Activated CD4-positive, alpha-beta T cell treated with anti-CD3 and anti-CD28 coated beads, Interleukin-2, amount 50 U/mL, for 4 hours (primary cell): ENCODE measurements around the gene MOCS1.

Experiments used
- DNase-seq, 2 experiments: peaks; one replicate each; pipeline ENCODE4 v3.0.0-alpha.2; 2020

MOCS1 gene

DNA sequence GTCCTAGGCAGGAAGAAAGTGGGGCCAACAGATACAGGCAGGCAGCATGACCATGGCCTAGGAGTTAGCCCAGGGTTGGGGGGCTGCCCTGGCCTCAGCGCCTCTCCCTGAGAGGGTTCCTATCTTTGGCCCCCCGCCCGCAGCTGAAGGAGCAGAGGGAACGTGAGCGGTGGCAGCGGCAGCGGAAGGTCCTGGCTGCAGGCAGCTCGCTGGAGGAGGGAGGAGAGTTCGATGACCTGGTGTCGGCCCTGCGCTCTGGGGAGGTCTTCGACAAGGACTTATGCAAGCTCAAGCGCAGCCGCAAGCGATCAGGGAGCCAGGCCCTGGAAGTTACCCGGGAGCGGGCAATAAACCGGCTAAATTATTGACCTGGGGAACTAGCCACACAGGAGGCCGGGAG lies 32.6 kb downstream of the MOCS1 start:
- no peak for DNase-seq

DNA sequence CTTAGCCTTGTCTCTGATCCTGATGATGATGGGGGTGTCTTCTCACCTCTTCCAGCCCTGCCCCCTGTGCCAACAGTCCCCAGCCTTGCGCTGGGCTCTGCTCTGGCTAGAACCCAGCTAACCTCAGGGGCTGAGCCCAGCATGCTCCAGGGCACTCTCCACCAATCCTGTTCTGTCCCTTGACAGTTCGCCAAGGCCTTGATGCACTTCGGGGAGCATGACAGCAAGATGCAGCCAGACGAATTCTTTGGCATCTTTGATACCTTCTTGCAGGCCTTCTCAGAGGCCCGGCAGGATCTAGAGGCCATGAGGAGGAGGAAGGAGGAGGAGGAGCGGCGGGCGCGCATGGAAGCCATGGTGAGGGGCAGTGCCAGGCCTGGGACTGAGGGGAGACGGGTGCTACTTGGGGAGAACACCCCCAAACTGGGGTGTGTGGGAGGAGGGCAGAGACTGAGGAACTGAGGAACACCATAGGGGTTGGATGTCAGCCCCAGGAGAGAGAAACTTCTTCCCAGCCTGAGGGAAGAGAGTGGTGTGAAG lies 33.1 kb downstream of the MOCS1 start:
- no peak for DNase-seq

DNA sequence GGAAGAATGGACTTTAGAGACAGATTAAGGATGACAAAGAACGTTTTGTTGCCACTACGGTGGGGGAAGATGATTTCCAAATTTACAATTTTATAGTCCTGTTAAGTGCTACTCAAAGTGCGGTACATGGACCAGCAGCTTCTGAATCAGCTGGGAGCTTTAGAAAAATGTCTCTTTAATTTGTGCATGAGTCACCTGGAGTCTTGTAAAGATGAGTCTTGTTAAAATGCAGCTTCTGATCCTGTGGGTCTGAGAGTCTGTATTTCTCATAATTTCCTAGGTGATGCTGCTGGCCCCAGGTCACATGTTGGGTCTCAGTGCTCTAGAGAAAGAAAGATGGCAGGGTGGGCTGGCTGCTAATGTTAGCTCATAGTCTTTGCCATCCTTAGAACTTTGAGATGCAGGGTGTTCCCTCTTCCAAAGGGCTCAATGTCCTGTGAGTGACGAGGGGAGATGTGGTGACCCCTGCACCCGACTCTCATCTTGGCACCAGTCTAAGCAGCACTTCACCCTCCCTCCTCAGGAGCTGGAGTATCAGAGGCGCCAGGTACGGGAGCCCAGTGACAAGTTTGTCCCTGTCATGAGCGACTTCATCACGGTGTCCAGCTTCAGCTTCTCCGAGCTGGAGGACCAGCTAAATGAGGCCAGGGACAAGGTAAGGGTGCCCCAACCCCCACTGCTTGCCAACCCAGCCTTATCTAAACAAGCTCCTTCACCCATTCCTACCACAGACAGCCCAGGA lies 34.5 kb downstream of the MOCS1 start:
- DNase-seq = no peak

DNA sequence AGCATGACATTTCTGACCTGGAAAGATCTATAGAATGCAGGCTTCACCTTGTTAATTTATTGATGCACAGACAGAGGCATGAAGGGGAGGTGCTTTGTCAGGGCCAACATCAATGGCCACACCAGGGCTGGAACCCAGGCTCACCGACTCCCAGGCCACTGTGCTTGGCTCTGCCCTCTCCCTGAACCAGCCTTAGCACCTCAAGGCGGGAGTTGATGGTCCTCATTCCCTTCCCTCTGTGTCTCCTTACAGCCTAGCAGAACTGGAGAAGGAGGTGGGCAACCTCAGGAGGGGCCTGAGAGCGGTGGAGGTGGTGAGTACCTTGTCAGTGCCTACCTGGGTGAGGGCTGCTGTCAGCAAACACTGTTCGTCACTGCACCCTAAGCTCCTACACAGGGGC lies 35.6 kb downstream of the MOCS1 start:
- DNase-seq = no peak

DNA sequence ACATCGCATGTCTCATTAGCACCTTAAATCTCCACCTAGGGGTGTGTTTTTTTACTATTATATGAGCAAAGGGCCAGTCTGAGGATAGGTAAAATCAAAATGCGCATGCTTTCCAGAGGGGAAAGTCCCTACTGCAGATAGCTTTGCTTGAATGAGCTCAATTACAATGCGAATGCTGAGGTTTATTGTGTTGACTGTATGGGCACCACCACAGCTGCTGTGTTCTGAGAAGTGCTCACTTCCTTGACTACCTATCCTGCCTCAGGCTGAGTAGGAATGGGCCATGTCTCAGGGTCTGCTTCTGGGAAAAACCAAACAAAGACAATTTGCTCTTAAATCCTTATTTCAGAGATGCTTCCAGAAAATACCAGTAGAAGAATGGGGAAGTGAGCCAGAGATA lies 36.6 kb downstream of the MOCS1 start:
- DNase-seq = no peak

DNA sequence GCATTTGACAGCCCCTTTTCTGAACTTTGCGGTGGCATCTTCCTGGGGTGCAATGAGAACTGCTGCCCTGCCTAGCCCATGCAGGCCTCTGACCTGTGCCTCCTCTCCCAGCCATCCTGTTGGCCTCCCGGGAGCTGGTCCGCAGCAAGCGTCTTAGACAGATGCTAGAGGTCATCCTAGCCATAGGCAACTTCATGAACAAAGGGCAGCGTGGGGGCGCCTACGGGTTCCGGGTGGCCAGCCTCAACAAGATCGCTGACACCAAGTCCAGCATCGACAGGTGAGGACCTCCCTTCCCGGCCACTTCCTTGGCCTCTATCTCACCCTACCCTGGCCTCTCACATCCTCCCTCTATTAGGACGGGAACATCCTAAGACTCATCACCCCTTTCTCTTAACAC lies 37.6 kb downstream of the MOCS1 start:
- DNase-seq = no peak

DNA sequence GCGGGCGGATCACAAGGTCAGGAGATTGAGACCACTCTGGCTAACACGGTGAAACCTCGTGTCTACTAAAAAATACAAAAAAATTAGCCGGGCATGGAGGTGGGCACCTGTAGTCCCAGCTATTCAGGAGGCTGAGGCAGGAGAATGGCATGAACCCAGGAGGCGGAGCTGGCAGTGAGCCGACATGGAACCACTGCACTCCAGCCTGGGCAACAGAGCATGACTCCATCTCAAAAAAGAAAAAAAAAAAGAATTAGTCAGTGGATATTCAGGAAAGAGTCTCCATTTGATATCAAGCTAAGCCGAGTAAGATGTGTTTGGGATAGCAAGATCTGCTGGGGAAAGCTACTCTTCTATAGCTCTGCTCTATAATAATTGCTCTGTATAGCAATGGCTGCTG lies 41.0 kb downstream of the MOCS1 start:
- no peak for DNase-seq

DNA sequence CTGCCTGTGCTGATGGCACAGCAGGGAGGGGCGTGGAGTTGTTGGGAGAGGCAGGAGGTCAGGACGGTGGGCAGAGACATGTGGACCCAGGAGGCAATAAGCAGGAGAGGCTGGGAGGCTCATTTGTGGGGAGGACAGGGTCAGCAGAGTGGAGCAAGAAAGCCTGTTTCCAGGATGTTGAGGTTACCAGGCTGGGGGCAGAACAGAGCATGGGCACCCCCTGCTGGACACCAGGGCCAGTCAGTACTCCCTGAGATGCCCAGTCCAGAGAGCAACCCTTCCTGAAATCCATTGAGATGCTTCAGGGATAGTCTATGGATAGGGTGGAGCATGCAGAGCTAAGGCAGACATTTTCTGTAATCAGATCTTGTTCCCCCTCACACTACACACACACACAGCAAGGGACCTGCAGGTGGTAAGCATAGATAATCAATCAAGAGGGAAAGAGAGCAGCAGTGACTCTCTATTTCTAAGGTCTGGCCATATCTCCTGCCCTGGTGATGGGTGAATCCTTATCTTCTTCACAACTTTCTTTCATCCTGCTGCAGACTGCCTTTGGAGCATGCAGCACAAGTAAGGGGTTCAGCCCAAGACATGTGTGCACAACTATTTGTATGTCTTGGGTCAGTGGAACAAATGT lies 41.7 kb downstream of the MOCS1 start:
- DNase-seq = no peak

DNA sequence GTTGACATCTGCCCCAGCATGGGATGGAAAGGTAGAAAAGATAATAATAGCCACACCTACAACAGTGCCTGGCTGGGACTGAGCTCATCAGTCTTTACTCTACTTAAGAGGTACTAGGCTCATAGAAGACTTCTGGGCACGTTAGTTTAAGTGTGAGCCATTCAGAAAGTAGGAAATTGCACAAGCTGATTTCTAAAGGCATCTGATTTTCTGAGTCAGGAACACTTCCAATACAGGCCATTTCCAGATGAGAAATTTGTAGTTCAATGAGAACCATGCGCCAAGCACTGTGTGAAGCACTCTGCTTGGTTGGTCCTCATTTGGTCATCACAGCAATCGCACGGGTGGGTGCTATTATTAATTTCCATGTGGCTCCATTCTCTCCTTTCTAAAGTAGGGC lies 42.3 kb downstream of the MOCS1 start:
- no peak for DNase-seq

DNA sequence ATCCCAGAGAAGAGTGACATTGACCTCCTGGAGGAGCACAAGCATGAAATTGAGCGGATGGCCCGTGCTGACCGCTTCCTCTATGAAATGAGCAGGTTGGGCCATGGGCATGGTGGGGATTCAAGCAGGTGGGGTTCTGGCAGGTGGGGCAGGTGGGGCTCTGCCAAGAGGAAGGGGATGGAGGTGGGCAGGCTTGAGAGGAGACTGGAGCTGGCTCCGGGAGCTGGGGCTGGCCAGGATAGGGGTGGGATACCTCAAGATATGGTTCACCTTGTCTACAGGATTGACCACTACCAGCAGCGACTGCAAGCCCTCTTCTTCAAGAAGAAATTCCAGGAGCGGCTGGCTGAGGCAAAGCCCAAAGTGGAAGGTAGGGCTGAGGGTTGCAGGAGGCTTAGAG lies 42.9 kb downstream of the MOCS1 start:
- no peak for DNase-seq

DNA sequence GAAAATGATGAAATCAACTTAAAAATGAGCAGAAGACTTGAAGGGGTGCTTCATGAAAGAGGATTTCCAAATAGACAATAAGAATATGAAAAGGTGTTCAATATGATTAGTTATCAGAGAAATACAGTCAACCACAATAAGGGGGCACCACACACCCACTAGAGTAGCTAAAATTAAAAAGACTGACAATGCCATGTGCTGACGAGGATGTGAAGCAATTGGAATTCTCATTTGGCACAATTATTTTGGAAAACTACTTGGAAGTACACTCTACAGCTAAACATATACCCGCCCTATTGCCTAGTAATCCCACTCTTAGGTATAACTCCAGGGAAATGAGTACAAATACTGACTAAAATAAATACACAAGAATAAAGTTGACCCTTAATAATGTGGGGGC lies 45.0 kb downstream of the MOCS1 start:
- DNase-seq = no peak

DNA sequence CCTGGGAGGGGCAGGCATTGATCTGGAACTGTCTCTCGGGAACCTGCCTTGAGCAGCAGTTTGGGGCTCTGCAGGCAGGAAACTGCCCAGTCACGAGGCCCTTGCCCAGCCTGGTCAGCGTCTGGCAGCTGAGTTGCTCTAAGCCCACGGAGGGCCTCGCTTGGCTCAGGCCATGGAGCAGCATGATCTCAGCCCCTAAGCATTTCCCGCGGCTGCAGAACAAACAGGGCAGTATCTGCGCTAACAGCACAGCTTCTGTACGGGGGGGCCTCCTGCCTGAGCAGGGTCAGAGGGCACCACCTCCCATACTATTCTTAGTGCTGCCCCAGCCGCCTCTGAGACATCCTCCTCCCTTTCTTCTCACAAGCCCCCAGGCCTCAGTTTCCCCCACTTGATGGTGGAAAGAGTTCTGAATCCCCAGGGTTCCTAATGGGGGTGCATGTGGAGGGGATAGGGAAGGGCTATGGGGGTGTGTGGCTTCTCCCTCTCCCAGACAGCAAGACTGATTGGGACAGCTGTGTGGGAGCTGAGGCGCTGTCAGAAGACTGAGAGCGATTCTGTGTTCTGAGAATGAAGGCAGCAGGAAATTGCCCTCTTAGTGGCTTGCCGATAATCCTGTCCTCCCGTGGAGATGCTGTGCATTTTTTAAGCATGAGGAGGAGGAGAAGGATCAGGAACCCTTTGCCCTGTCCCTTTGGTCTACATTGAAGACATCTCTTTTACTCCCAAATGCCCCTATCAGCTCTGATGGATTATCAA lies 46.4 kb downstream of the MOCS1 start:
- no peak for DNase-seq

DNA sequence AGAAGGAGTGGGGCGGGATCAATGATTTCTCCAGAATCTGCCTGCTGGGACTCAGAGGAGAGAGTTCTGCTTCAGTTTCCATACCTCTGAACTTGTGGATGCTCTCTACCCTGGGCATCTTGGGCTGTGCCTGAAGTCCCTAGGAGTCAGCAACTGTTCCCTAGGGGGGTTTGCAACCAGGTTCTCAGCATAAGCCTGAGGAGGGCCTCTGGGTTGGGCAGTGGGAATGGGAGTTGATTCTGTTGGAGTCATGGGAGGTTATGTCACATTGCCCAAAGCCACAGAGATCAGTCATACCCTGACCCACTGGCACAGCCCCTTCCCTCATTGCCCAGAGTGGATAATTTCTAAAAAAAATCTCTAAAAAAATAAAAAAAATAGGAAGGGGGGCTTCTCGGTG lies 47.4 kb downstream of the MOCS1 start:
- DNase-seq = no peak

DNA sequence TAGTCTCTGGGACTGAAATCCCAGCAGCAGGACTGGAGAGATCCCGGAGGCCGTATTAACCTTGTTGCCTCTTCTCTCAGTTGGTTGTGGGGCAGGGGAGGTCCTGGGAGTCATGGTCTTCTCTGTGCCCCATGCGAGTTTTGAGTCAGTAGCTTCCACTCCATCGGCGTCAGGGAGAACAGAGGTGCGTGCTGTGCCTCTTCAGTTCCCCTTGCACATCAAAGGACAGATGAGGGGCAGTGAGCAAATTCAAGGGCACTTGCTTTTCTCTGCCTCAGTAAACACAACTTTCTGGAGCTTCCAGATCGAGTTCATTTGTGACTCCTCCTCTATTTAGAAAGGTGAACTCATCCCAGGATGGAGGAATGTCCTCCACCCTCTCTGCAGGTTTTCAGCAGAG lies 48.6 kb downstream of the MOCS1 start:
- no peak for DNase-seq

DNA sequence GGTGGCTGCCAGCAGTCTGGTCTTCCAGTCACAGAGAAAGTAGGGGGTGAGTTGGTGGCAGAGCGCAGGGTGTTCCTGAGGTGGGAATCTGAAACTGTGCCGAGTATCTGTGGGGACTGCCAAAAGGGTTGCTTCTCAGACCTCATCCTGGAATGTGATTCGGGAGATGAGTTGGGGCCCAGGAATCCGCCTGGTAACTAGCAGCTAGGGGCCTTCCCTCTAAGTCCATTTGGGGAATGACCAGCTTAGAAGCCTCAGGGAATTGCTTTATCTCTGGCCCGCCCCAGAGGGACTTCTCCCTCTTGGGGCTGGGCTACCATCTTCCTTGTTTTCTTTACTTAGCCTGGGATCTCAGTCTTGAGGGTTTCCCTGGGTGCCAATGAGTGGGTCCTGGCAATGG lies 49.6 kb downstream of the MOCS1 start:
- DNase-seq = no peak

DNA sequence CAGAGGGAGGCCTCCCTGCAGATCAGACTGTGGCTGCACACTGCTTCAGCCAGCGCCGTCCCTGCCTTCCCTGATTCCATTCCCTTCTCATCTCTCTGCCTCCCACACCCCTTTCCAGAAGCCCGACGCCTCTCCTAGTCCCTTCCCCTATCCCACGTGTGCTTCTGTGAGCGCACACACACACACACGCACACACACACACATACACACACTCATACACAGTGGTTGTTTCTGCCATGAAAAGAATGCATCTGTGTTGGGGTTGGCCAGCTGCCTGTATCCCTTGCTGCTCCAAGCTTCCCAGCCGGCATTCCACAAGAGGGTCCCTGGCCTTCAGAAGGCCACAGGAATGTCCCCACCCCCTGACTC lies 51.7 kb downstream of the MOCS1 start:
- no peak for DNase-seq

DNA sequence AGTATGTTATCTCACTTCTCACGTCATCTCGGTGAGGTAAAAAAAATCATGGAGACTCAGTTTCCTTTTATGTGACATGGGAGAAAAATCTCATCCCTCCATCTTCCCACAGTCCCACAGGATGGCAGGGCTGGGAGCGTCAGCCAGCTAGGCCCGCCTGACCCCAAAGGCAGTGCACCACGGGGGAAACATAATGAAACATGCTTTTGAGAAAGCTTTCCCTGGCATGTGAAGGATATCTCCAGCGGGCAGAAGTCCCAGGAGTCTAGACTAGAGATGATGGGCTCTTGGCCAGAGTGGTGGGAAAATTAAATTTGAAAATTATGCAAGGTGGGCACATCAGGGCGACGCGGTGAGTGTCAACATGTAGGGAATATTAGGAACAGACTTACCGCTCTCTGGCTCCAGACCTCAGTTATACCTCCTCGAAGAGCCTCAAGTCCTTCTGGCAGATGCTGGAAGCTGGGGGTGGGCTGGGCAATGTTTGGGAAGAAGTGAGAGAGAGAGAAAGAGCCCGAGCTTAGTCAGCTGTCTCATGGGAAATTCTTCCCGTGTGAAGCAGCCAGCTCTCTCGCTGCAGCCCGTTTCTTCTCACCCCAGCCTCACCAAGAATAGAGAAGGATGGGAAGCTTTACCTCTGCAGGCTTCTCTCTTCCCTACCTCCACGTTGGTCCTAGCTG lies 52.3 kb downstream of the MOCS1 start:
- DNase-seq = no peak

DNA sequence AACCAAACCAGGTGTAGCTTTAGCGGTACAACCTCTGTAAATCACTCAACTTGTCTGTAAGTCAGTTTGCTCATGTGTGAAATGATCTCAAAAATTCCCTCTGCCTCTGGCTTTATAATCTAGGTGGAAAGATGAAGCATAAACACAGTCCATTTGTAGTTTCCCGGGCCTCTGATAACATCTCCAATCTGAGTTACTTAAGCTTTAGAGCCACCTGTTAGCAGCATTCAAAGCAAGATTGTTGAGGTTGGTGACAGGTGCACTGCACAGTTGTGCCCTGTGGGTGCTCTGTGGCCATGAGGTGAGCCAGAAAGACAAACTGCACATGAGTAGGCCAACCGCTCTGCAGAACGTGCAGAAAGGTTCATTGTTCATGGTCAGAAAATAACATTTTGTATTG lies 53.7 kb downstream of the MOCS1 start:
- no peak for DNase-seq

DNA sequence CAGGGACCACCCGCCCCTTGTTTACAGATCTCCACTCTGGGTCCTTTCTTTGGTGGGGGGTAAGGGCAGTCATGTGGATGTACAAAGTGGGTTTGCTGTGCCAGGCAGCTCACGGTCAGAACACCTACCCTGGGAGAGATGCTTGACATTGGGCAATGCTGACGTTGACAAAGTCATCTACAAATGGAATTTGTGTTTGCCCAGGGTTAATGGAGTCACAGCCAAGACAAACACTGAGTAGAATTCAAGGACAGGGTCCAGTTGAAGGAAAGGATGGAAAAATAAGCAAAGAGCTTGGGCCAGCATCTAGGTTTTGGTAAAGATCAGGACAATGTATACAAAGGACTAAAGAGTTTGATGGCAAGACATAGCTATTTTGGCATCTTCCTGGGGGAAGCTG lies 54.7 kb downstream of the MOCS1 start:
- no peak for DNase-seq

DNA sequence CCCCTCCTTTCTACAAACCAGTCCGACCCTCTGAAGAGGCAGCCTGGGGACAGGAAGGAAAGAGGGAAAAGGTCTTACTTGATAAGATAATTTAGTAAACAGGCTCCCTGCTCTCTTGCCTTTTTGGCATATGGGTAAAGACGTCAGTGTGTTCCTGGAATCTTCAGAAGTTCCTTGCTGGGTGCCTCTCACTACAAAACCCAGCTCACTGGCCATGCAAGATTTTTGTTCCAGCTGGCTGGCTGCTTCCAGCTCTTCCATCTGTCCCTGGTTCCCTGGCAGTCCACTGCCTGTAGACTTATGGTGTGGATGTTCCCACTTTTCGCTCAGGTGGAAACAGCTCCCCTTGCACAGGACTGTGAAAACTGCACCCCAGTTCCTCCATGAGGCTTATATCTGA lies 57.4 kb downstream of the MOCS1 start:
- DNase-seq = no peak

DNA sequence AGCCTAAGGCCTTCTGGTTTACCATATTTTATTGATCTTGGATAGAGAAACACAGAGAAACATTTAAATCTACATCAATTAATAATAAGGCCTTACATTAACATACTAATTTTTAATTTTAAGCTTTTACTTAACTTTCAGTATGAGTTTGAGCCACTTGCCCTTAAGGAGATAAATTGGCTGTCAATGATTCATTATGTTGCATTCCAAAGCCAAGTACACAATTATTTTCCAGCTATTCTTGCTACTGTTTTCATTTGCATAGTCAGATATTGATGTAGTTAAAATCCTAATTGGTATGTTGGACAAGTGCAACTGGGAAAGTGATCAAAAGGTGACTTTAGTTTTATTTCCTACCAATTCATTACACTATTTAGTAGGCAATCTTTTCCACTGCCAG lies 58.2 kb downstream of the MOCS1 start:
- DNase-seq = no peak

DNA sequence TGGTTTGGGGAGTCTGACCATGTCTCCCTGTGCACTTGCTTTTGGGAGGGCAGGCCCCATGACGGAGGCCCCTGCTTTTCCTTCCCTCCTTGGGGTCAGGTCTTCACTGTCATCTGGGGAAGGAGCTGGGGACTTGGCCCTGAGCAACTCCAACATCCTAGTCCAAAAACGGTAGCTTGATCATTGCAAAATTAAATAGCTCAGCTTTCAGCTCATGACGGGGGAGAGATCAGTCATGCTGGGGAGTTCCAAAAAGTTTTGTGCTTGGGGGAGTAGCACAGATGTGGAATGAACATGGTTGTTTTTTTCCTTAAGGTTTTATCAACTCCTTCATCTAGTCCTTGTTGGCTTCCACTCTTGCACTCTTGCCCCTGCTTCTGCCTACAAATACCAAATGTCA lies 60.8 kb downstream of the MOCS1 start:
- no peak for DNase-seq

DNA sequence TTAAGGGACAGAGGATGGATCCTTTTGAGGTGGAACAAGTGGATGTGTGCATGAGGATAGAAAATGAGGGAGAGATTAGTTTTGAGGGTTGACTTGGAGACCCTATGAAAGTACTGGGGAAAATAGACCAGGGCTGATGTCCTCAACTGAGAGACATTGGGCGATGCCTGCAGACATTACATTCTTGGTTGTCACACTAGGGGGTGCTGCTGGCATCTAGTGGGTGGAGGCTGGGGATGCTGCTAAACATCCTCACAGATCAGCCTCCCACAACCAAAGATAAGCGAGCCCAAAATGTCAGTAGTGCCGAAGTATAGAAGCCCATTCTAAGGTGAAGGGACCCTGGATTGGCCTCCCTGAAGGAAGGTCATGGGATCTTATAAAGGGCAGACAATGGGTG lies 63.3 kb downstream of the MOCS1 start:
- DNase-seq = no peak

DNA sequence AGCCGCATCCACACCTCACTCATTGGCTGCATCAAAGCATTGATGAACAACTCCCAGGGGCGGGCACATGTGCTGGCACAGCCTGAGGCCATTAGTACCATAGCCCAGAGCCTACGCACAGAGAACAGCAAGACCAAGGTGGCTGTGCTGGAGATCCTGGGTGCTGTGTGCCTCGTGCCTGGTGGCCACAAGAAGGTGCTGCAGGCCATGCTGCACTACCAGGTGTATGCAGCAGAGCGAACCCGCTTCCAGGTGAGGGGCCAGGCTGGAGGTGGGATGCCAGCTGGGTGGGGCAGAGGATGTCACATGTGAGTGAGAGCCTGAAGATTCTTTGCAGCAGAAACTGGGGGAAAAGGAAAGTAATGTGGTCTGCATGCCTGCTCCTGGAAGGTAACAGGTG lies 66.7 kb downstream of the MOCS1 start:
- no peak for DNase-seq
